AG04450 (cell line): Measurements from ENCODE around the gene SEPTIN2. TPM values are rescaled to one million over a fixed set of nuclear protein-coding genes. Genes with fewer than 3 reads are reported as not detected.

ENCODE experiments used
- CTCF ChIA-PET: fragments of 300-600, 350-600 bp; formaldehyde crosslinking; extraction: SDS; loops from one replicate; lab custom pipeline; 2022; ENCODE audit warnings: antibody characterized with exemption, inconsistent platforms; lab: Charles Lee
- POLR2A ChIA-PET: fragments of 350-600 bp; formaldehyde crosslinking; extraction: SDS; loops from one replicate; lab custom pipeline; 2021; ENCODE audit warnings: antibody characterized with exemption, inconsistent platforms; lab: Yijun Ruan, JAX
- DNase-seq: peaks from one replicate; pipeline ENCODE4 v3.0.0-alpha.2; 2011; ENCODE audit warnings: low read depth, low spot score
- H3K27ac ChIP-seq: one replicate; pipeline ENCODE4 v1.5.1; 2012; ENCODE audit warnings: low read depth, low read length, control low read depth
- H3K27me3 ChIP-seq: one replicate; pipeline ENCODE4 v1.6.0; 2012; ENCODE audit warnings: low read length; ENCODE audit not compliant: control insufficient read depth, insufficient read depth
- H3K4me3 ChIP-seq: 2 replicates; pipeline ENCODE4 v1.5.1; 2011; ENCODE audit warnings: mild to moderate bottlenecking, low read depth, low read length, control low read depth
- H3K9me3 ChIP-seq: 2 replicates; pipeline ENCODE4 v1.5.1; 2012; ENCODE audit warnings: low read length; ENCODE audit not compliant: control insufficient read depth, insufficient read depth
- CTCF ChIP-seq: IDR thresholded peaks from 2 replicates; pipeline ENCODE4 v1.5.1; 2011; ENCODE audit warnings: low read depth, low read length, control low read depth, inconsistent platforms
- polyA plus RNA-seq: library from polyadenylated mRNA; depleted of rRNA; stranded (reverse); fragments of >200 nt; gene quantifications from 2 replicates; pipeline ENCODE4 v1.2.3, GENCODE V29; 2011

Gene SEPTIN2
- polyA plus RNA-seq, 1 experiment: 1,080 TPM

- POLR2A ChIA-PET: no interaction called here
- Histone ChIP-seq H3K27me3 (no peaks in the 10 kb centered on the region), H3K4me3 (no peak overlapping the region), H3K9me3 (no peaks in the 10 kb centered on the region), H3K27ac (no peak overlapping the region)
- DNase-seq: no peak
- CTCF ChIA-PET: no interaction called here
- no peak for TF ChIP-seq CTCF
These were observed 14.9 kb downstream of the SEPTIN2 start for GRCh38 chr2:241330616-241330981.

GRCh38 chr2:241334813-241335212, 19.1 kb downstream of the SEPTIN2 start:
- POLR2A ChIA-PET: no interaction called here
- no peak for DNase-seq
- Histone ChIP-seq H3K9me3 (no peaks in the 10 kb centered on the region), H3K27me3 (no peaks in the 10 kb centered on the region), H3K27ac (no peak overlapping the region), H3K4me3 (no peak overlapping the region)
- CTCF ChIA-PET: no interaction called here
- TF ChIP-seq CTCF: no peak

DNA sequence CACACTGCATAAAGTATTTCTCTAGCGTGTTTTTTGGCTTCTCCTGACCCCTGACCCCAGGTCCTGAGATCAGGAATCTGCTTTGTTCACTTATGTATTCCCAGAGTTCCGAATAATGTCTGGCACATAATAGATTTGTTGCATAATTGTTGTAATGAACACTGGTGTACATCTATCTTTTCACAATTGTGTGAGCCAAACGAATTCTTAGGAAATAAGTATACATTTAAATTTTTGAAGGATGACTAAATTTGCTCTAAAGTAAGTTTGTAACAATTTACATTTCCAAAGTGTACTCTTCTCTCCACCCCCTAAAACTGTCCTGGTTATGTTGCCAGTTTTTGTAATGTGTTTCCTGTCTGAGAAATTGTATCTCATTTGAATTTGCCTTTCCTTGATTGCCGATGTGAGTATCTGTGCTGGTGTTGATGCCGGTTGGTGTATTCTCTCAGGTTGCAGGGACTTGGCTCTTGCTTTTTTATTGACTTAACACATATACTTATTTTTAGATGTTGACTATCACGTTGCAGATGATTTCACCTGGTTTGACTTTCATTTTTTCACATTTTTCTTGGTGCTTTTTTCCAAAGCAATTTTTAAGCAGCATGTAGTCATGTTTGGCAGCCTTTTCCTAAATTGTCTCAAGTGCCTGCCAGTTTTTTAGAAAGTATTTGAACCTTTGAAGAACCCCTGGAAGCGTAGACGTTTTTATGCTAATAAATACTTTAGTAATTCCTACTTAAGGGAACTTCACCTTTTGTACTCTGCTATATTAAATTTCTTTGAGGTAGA, 24.3 kb downstream of the SEPTIN2 start:
- Histone ChIP-seq H3K4me3 (no peak overlapping the region), H3K27ac (peak overlapping the region; percentile 47), H3K9me3 (no peaks in the 10 kb centered on the region), H3K27me3 (no peaks in the 10 kb centered on the region)
- ChIA-PET CTCF (no interaction called here), POLR2A (interaction anchor here (0.6 kb wide), 1 partner anchor 82 kb away, joined by 5 read pairs; no protein-coding TSS in a partner anchor)
- no peak for DNase-seq
- TF ChIP-seq CTCF: no peak

DNA sequence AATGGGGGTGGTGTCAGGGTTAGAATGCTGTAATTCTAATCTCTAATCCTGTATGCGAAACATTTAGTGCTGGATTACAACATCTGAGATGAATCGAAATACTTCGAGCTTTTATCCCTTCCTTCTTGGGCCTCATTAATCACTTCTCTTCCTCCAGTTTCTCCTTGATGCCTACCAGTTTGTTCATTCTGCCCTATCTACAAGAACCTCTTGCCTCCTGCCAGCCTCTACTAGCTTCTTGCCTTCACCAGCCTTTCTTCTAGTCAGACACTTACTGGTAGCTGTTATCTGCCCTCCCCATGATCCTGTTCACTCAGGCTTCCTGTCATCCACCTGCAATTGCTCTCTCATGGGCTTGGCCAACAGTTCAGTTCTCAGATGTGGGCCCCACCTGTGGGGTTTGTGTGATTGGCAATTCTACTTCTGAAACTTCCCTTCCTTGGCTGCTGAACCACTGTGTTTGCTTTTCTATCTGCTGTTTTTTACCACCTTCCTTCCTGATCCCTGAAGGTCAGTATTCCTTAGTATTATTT, 25.0 kb downstream of the SEPTIN2 start:
- TF ChIP-seq CTCF: no peak
- POLR2A ChIA-PET: interaction anchor here (0.6 kb wide), 1 partner anchor 83 kb away, joined by 5 read pairs; no protein-coding TSS in a partner anchor
- H3K4me3 ChIP-seq: no peak overlapping the region
- CTCF ChIA-PET: no interaction called here
- DNase-seq: no peak
- H3K27me3 ChIP-seq: no peaks in the 10 kb centered on the region
- H3K9me3 ChIP-seq: no peaks in the 10 kb centered on the region
- no peak overlapping the region for H3K27ac ChIP-seq

DNA sequence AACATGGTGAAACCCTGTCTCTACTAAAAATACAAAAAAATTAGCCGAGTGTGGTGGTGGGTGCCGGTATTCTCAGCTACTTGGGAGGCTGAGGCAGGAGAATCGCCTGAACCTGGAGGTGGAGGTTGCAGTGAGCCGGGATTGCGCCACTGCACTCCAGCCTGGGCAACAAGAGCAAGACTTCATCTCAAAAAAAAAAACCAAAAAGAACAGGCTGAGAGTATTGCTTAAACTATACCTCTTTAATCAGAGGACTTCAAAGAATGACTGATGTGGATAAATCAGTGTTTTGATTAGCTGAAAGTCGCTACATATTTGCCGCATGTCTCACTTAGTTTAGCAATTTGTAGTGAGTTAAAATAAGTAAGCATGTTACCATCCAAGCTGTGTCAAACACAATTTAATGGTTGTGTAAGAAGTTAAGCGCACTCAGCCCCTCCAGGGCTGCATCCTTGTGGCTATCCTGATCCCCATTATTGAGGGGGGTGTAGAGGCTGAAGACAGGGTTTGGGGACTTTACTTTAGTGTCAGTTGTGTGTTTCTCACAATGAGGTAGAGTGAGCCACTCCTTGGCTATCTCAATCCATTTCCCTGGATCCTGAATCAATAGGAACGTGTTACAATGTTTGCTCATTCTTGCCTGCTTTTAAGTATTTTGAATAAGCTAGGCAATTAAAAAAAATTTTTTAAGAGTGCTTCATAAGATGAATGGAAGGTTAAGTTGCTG, 29.4 kb downstream of the SEPTIN2 start:
- no peak overlapping the region for H3K4me3 ChIP-seq
- no peak for TF ChIP-seq CTCF
- ChIA-PET CTCF (no interaction called here), POLR2A (interaction anchor here (0.6 to 1.2 kb wide), 2 partner anchors 29 to 198 kb away, joined by 3 to 4 read pairs; partner anchors contain the start of gene SEPTIN2)
- no peaks in the 10 kb centered on the region for H3K27me3 ChIP-seq
- H3K9me3 ChIP-seq: no peaks in the 10 kb centered on the region
- H3K27ac ChIP-seq: no peak overlapping the region
- DNase-seq: no peak
